MM.1S (cell line): Measurements from ENCODE around the gene PTPRR.

Experiments used
- CTCF ChIP-seq: fragments of 300-600 bp; sonication (generic); IDR thresholded peaks from 2 replicates; pipeline ENCODE4 v1.5.1; 2016; ENCODE audit warnings: antibody characterized with exemption, low read length, mixed read lengths
- EZH2 ChIP-seq: fragments of 300-600 bp; sonication (generic); optimal IDR thresholded peaks from 2 replicates; pipeline ENCODE3; 2017; ENCODE audit warnings: low read depth, mild to moderate bottlenecking, antibody characterized with exemption, low read length, mixed read lengths
- EZH2phosphoT487 ChIP-seq: fragments of 300-600 bp; sonication (generic); IDR thresholded peaks from 2 replicates; pipeline ENCODE4 v1.6.1; 2018; ENCODE audit warnings: antibody characterized with exemption, low read length

GRCh38 chr12:70948236-70948975, 27.9 kb upstream of the PTPRR start:
- no peak for TF ChIP-seq CTCF
- no peak for TF ChIP-seq EZH2
- TF ChIP-seq EZH2phosphoT487, result no peak
